ENCODE results near the gene AP4B1.

The AP4B1 gene

GRCh38 chr1:113904674-113905434 lies at the start of gene AP4B1, which contains the start of gene DCLRE1B:
Gene AP4B1 (minus strand): TSS chr1:113904799. CDS start chr1:113904717, 82 bp downstream.
Gene DCLRE1B (plus strand): TSS chr1:113905326. CDS start chr1:113905587, 261 bp downstream.
- ATAC-seq, result peak; percentile 95
- TF ChIP-seq GLIS3 (CRISPR knock-in tag; IDR thresholded peaks at IDR 0.05), result no peak
- peak; percentile 91 for TF ChIP-seq ZNF70 (CRISPR knock-in tag; IDR thresholded peaks at IDR 0.05)

- no peak for ATAC-seq
These were observed 47.1 kb upstream of the AP4B1 start for GRCh38 chr1:113951719-113952118.

GRCh38 chr1:113950908-113951307 lies 46.3 kb upstream of the AP4B1 start:
- ATAC-seq, result no peak
- TF ChIP-seq ZNF70 (CRISPR knock-in tag; IDR thresholded peaks at IDR 0.05) (no peak), RARB (CRISPR knock-in tag; IDR thresholded peaks at IDR 0.05) (no peak), TOX (CRISPR knock-in tag; IDR thresholded peaks at IDR 0.05; ENCODE audit: borderline replicate concordance) (no peak), TCF4 (CRISPR knock-in tag; IDR thresholded peaks at IDR 0.05; ENCODE audit: borderline replicate concordance) (no peak), ZC3H10 (CRISPR knock-in tag; IDR thresholded peaks at IDR 0.05) (no peak), ZFP3 (CRISPR knock-in tag; IDR thresholded peaks at IDR 0.05) (no peak), CREB5 (CRISPR knock-in tag; IDR thresholded peaks at IDR 0.05; ENCODE audit: low read depth) (no peak), CSRNP3 (CRISPR knock-in tag; IDR thresholded peaks at IDR 0.05) (no peak), POU6F1 (CRISPR knock-in tag; IDR thresholded peaks at IDR 0.05; ENCODE audit: borderline replicate concordance, low read depth) (no peak), BACH2 (CRISPR knock-in tag; IDR thresholded peaks at IDR 0.05; ENCODE audit: borderline replicate concordance) (no peak), OSR1 (CRISPR knock-in tag; IDR thresholded peaks at IDR 0.05) (no peak), SNAI2 (CRISPR knock-in tag; IDR thresholded peaks at IDR 0.05) (no peak)

More at GRCh38 chr1:113951719-113952118, 47.1 kb upstream of the AP4B1 start:
- TF ChIP-seq ZNF8 (CRISPR knock-in tag; IDR thresholded peaks at IDR 0.05), result no peak
- TF ChIP-seq GLIS3 (CRISPR knock-in tag; IDR thresholded peaks at IDR 0.05), result no peak
- no peak for TF ChIP-seq BACH2 (CRISPR knock-in tag; IDR thresholded peaks at IDR 0.05; ENCODE audit: borderline replicate concordance)
- TF ChIP-seq RARB (CRISPR knock-in tag; IDR thresholded peaks at IDR 0.05), result no peak
- TF ChIP-seq OSR1 (CRISPR knock-in tag; IDR thresholded peaks at IDR 0.05), result no peak
- no peak for TF ChIP-seq ESRRG (CRISPR knock-in tag; IDR thresholded peaks at IDR 0.05)
- no peak for TF ChIP-seq TSHZ2 (CRISPR knock-in tag; IDR thresholded peaks at IDR 0.05)
- no peak for TF ChIP-seq POU6F1 (CRISPR knock-in tag; IDR thresholded peaks at IDR 0.05; ENCODE audit: borderline replicate concordance, low read depth)
- TF ChIP-seq SNAI2 (CRISPR knock-in tag; IDR thresholded peaks at IDR 0.05), result no peak
- TF ChIP-seq ZNF70 (CRISPR knock-in tag; IDR thresholded peaks at IDR 0.05), result no peak
- no peak for TF ChIP-seq CSDC2 (CRISPR knock-in tag; IDR thresholded peaks at IDR 0.05)
- no peak for TF ChIP-seq ZFP30 (CRISPR knock-in tag; IDR thresholded peaks at IDR 0.05)
- TF ChIP-seq ZC3H10 (CRISPR knock-in tag; IDR thresholded peaks at IDR 0.05), result no peak
- no peak for TF ChIP-seq PPARA (CRISPR knock-in tag; IDR thresholded peaks at IDR 0.05; ENCODE audit: borderline replicate concordance)
- TF ChIP-seq CSRNP3 (CRISPR knock-in tag; IDR thresholded peaks at IDR 0.05), result no peak
- no peak for TF ChIP-seq ARNTL (CRISPR knock-in tag; IDR thresholded peaks at IDR 0.05; ENCODE audit: borderline replicate concordance, low read depth)
- no peak for TF ChIP-seq TOX (CRISPR knock-in tag; IDR thresholded peaks at IDR 0.05; ENCODE audit: borderline replicate concordance)
- no peak for TF ChIP-seq ISL1 (CRISPR knock-in tag; IDR thresholded peaks at IDR 0.05)

All from SK-N-SH treated with all-trans-retinoic acid at 6 μM for 48 hours (cell line).